Keratinocyte (primary cell): ENCODE results near the gene TXNL4A.

Source experiments
- CTCF ChIP-seq, 3 experiments: IDR thresholded peaks in 1 of 3; conservative IDR thresholded peaks in 1 of 3; optimal IDR thresholded peaks in 1 of 3; 2 replicates in 2 of 3; 3 replicates in 1 of 3; pipeline versions ENCODE3 to v1.5.1; 2011; ENCODE audit warnings: low read length in 3 of 3, mild to moderate bottlenecking in 3 of 3, moderate library complexity in 2 of 3, control low read depth in 1 of 3, inconsistent platforms in 1 of 3; ENCODE audit not compliant: insufficient read depth in 2 of 3; ENCODE audit errors: extremely low read depth in 1 of 3
- EZH2 ChIP-seq: IDR thresholded peaks from one replicate; pipeline ENCODE4 v1.6.1; 2012; ENCODE audit warnings: inconsistent platforms, mild to moderate bottlenecking, low read length, moderate library complexity

GRCh38 chr18:79928563-79928960 is 59.8 kb downstream of the TXNL4A start:
- TF ChIP-seq CTCF (optimal IDR thresholded peaks at IDR 0.05 in 1 of 3, IDR thresholded peaks at IDR 0.05 in 1 of 3, conservative IDR thresholded peaks at IDR 0.05 in 1 of 3; ENCODE audit: extremely low read depth in 1 of 3, insufficient read depth in 2 of 3, low read length in 3 of 3) (no peak), EZH2 (no peak)
